ENCODE data around the gene CCSAP.

The CCSAP gene, protein sequence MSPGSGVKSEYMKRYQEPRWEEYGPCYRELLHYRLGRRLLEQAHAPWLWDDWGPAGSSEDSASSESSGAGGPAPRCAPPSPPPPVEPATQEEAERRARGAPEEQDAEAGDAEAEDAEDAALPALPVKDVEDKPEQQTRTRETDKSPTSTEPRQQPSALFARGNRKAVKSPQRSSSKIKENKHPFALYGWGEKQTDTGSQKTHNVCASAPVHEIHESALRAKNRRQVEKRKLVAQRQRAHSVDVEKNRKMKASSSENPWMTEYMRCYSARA

DNA sequence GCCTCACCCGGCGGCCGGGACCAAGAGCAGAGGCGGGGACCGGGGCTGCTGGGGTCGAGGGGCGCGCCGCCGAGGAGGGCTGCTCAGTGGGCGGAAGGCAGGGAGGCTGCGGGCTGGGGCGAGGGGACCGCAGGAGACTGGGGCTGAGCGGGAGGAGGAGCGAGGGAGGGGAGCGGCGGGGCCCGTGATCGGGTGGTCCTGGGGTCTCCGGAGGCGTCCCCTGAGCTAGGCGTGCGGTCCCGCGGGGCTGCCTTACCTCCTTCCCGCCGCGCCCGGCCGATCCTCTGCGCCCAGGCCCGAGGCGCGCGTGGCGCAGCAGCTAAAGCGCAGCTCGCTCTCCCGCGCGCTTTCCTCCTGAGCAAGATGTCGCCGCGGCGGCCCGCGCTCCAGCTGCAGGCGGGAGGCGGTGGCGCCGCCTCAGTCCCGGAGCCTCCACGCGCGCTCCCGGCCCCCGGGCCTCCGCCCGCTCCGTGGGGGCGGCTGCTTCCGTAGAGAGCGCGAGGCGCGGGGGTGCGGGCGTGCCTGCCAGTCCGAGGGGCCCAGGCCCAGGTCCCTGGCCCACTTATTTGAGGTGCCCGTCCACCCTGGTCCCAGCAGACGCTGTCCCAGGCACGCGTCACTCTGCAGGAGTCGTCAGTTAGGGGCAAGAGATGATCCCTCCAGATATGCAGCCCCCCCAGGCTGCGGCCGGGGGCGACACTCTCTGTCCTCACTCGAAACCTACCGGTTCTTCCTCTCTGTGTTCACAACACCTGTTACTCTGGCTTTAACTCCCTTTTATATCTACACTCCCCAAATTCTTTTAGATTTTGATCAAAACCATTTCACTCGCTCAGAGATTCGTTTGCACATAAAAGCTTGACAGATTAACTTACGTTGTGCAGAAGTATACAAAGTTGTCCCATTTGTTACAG lies at the start of gene CCSAP:
Gene CCSAP (minus strand): TSS at position 392 of the 914 bp plus-strand sequence. CDS start 582 bp downstream, outside the sequence.
- Histone ChIP-seq H3K4me3 (peak within 1 kb of the TSS; percentile 88), H3K27ac (peak within 1 kb of the TSS; percentile 70 to 96)
- TF ChIP-seq, protein P1, sequence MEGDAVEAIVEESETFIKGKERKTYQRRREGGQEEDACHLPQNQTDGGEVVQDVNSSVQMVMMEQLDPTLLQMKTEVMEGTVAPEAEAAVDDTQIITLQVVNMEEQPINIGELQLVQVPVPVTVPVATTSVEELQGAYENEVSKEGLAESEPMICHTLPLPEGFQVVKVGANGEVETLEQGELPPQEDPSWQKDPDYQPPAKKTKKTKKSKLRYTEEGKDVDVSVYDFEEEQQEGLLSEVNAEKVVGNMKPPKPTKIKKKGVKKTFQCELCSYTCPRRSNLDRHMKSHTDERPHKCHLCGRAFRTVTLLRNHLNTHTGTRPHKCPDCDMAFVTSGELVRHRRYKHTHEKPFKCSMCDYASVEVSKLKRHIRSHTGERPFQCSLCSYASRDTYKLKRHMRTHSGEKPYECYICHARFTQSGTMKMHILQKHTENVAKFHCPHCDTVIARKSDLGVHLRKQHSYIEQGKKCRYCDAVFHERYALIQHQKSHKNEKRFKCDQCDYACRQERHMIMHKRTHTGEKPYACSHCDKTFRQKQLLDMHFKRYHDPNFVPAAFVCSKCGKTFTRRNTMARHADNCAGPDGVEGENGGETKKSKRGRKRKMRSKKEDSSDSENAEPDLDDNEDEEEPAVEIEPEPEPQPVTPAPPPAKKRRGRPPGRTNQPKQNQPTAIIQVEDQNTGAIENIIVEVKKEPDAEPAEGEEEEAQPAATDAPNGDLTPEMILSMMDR (IDR thresholded peaks at IDR 0.05) = no peak
- DNase-seq (ENCODE audit: low spot score) = no peak

DNA sequence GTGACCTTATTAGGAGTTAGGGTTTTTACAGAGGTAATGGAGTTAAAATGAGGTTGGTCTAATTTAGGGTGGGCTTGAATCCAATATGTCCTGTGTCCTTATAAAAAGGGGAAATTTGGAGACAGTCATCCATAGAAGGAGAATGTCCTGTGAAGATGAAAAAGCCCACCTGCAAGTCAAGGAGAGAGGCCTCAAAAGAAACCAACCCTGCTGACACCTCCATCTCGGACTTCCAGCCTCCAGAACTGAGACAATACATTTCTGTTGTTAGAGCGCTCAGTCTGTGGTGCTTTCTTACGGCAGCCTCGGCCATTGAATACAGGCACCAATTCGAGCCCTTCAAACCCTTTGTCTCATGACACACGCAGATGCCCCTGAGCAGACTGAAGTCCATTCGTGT lies 47.3 kb upstream of the CCSAP start:
- Histone ChIP-seq H3K27ac (no peak overlapping the region), H3K4me3 (no peak overlapping the region)
- TF ChIP-seq, protein P1 (IDR thresholded peaks at IDR 0.05) = no peak
- DNase-seq (ENCODE audit: low spot score) = no peak

DNA sequence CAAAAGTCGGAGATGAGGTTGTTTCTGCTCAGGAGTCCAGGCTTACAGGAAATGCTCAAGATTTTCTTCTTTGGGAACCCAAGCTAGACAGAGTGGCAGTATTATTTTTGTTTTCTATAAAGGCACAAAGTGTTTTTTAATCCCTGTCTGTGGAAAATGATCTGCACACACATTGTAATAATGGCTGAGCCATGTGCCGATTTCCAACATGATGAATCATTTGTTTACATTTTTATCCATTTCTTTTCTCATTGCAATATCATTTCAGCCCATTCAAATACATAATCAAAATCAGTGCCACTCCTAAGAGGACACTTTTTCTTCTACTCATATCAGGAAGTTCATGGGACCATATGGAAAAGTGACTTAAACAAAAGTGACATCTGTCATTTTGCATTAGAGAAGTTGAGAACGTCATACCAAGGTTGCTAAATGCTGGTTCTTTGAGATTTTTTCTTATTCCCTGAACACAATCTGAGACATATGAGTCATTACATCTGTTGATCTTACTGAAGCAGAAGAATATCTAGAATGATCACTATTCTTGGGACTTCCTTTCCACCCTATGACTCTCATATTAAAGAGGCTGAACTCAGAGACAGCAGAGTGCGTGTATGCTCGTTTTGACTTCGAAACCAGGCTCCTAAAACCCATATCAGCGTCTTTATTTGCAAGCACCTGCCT lies 46.2 kb upstream of the CCSAP start:
- TF ChIP-seq, protein P1 (IDR thresholded peaks at IDR 0.05) = no peak
- Histone ChIP-seq H3K27ac (no peak overlapping the region), H3K4me3 (no peak overlapping the region)
- no peak for DNase-seq (ENCODE audit: low spot score)

DNA sequence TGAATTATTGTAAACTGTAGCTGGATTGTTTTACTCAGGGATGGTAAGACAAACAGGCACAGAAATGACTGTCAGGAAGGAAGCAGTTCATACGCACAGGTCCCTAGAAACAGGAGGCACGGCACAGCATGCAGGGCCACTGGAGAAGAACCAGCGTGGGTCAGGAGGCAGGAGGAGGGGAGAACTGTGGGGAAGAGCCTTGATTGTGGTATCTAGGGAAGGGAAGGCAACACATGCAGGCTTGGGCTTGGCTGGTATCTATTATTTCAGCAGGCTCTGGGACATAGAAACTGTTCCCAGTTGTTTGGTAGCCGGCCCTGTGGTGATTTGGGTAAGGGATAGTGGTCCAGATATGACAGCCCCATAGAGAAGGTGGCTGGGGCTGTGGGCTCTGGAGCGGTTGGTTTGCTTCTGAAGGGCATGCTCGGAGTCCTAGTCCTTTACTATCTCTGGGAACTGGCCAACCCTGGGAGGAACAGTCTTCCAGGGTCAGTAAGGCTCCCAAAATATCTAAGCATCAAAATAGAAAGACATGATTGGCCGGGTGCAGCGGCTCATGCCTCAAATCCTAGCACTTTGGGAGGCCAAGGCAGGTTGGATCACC lies 43.1 kb upstream of the CCSAP start:
- no peak overlapping the region for H3K27ac ChIP-seq
- TF ChIP-seq, protein P1 (IDR thresholded peaks at IDR 0.05) = no peak

DNA sequence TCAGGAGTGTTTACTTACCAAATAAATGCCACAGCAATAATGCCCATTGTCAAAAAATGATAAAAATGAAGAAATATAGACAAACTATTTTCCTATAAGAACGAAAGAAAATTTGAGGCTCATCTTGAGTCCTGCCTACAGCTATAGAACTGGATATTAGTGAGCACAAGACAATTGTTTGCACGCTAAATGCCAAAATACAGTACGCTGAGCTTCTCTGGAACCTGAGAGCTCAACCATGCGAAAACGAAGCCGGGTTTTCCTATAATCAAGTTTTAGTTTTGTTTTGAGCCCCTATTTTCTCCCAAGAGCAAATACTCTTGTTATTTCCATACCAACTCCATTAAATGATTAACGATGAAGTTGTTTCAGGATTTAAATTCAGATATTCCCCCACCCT lies 42.0 kb upstream of the CCSAP start:
- H3K27ac ChIP-seq = no peak overlapping the region
- TF ChIP-seq, protein P1 (IDR thresholded peaks at IDR 0.05) = no peak
- no peak overlapping the region for H3K4me3 ChIP-seq
- DNase-seq (ENCODE audit: low spot score) = no peak

More for the DNA sequence above, 43.1 kb upstream of the CCSAP start:
- no peak for DNase-seq (ENCODE audit: low spot score)
- H3K4me3 ChIP-seq = no peak overlapping the region

DNA sequence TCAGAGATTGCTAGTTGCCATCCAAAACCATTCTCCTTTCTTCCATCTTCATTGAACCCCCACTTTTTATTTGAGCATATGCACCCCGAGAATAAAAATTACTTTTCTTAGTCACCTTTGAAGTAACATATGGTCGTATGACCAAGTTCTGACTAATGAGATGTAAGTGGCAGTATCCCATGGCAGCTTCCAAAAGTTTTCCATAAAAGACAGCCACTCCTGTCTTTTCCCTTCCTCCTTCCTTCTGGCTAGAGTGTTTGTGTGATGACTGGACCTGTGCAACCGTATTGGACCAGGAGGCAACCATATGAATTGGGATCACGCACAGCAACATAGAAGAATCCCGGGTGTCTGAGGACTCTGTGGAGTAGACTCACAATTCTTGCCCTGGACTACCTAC lies 41.1 kb upstream of the CCSAP start:
- TF ChIP-seq, protein P1 (IDR thresholded peaks at IDR 0.05) = no peak
- no peak for DNase-seq (ENCODE audit: low spot score)
- Histone ChIP-seq H3K27ac (no peak overlapping the region), H3K4me3 (no peak overlapping the region)

Measured in coronary artery (tissue), 2 donors.